Breast epithelium (tissue), 3 donors: ENCODE data around the gene AKR1C2.

ENCODE experiments used
- POLR2A ChIP-seq: fragments of 450-650 bp; IDR thresholded peaks from one replicate; pipeline ENCODE4 v1.6.1; 2016; ENCODE audit warnings: antibody characterized with exemption, mild to moderate bottlenecking, moderate library complexity
- POLR2AphosphoS5 ChIP-seq, 3 donors: sonication (generic); formaldehyde crosslinking; IDR thresholded peaks; one replicate each; pipeline ENCODE4 v1.6.1; 2017; ENCODE audit warnings: antibody characterized with exemption in 3 of 3
- TF ChIP-seq, protein P1 (sequence below), 3 donors: fragments of 450-650 bp; IDR thresholded peaks; one replicate each; pipeline ENCODE4 v1.5.1; 2016 to 2017; ENCODE audit warnings: antibody characterized with exemption in 3 of 3, mild to moderate bottlenecking in 3 of 3, moderate library complexity in 3 of 3

DNA sequence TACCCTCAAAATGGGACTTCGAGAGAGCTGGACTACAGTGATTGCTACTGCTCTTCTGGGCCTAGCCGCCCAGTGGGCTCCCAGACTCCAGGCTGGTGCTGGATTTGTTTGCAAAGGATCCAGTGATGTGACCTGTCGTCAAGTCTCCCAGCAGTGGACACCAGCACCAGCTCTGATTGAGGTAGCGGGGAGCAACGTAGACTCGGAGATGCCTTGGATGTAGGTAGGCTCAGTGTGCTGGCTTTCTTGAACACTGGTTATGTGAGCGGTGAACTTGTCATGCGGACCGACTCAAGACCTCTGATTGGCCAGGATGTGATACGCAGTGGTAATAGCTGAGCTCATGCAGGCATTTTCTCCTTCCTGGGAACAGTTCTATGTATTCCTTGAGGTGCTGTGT lies 19.4 kb downstream of the AKR1C2 start:
- TF ChIP-seq POLR2A = no peak
- TF ChIP-seq, protein P1, sequence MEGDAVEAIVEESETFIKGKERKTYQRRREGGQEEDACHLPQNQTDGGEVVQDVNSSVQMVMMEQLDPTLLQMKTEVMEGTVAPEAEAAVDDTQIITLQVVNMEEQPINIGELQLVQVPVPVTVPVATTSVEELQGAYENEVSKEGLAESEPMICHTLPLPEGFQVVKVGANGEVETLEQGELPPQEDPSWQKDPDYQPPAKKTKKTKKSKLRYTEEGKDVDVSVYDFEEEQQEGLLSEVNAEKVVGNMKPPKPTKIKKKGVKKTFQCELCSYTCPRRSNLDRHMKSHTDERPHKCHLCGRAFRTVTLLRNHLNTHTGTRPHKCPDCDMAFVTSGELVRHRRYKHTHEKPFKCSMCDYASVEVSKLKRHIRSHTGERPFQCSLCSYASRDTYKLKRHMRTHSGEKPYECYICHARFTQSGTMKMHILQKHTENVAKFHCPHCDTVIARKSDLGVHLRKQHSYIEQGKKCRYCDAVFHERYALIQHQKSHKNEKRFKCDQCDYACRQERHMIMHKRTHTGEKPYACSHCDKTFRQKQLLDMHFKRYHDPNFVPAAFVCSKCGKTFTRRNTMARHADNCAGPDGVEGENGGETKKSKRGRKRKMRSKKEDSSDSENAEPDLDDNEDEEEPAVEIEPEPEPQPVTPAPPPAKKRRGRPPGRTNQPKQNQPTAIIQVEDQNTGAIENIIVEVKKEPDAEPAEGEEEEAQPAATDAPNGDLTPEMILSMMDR (IDR thresholded peaks at IDR 0.05) = no peak
- no peak for TF ChIP-seq POLR2AphosphoS5 (IDR thresholded peaks at IDR 0.05)
